GM23248 (cell line): ENCODE results near the gene ZNHIT3. TPM values are rescaled to one million over a fixed set of nuclear protein-coding genes. Genes with fewer than 3 reads are reported as not detected.

ENCODE experiments used
- DNase-seq: peaks from one replicate; pipeline ENCODE4 v3.0.0-alpha.2; 2015
- H2AFZ ChIP-seq: fragments of 200-600 bp; sonication (generic); 2 replicates; pipeline ENCODE4 v1.6.1; 2016; ENCODE audit warnings: antibody characterized with exemption
- H3F3A ChIP-seq: fragments of 200-600 bp; sonication (generic); 2 replicates; pipeline ENCODE4 v1.6.1; 2016; ENCODE audit warnings: mild to moderate bottlenecking, antibody characterized with exemption, mixed run types; ENCODE audit not compliant: insufficient read depth
- H3K27ac ChIP-seq: fragments of 200-600 bp; sonication (generic); 2 replicates; pipeline ENCODE4 v1.5.1; 2016; ENCODE audit warnings: mild to moderate bottlenecking
- H3K27me3 ChIP-seq: fragments of 200-600 bp; sonication (generic); replicated peaks from 2 replicates; pipeline ENCODE4 v1.6.1; 2016; ENCODE audit warnings: mild to moderate bottlenecking; ENCODE audit not compliant: insufficient read depth
- H3K36me3 ChIP-seq: fragments of 200-600 bp; sonication (generic); 2 replicates; pipeline ENCODE4 v1.6.1; 2016; ENCODE audit warnings: low read depth, mild to moderate bottlenecking
- H3K4me1 ChIP-seq: fragments of 200-600 bp; sonication (generic); 2 replicates; pipeline ENCODE4 v1.6.1; 2016; ENCODE audit warnings: mild to moderate bottlenecking; ENCODE audit not compliant: insufficient read depth
- H3K4me2 ChIP-seq: fragments of 200-600 bp; sonication (generic); one replicate; pipeline ENCODE4 v1.6.1; 2016; ENCODE audit warnings: mild to moderate bottlenecking; ENCODE audit not compliant: unreplicated experiment
- H3K4me3 ChIP-seq: fragments of 200-600 bp; sonication (generic); 2 replicates; pipeline ENCODE4 v1.5.1; 2016; ENCODE audit warnings: mild to moderate bottlenecking
- H3K79me2 ChIP-seq: fragments of 200-600 bp; sonication (generic); 2 replicates; pipeline ENCODE4 v1.6.1; 2016; ENCODE audit warnings: mild to moderate bottlenecking; ENCODE audit not compliant: insufficient read depth
- H3K9ac ChIP-seq: fragments of 200-600 bp; sonication (generic); 2 replicates; pipeline ENCODE4 v1.6.1; 2016; ENCODE audit warnings: mild to moderate bottlenecking
- H3K9me2 ChIP-seq: fragments of 200-600 bp; sonication (generic); 2 replicates; pipeline ENCODE4 v1.6.1; 2016; ENCODE audit warnings: mixed run types, mild to moderate bottlenecking, moderate library complexity; ENCODE audit not compliant: insufficient read depth
- H3K9me3 ChIP-seq: fragments of 200-600 bp; sonication (generic); one replicate; pipeline ENCODE4 v1.6.1; 2017; ENCODE audit warnings: low read depth
- H4K20me1 ChIP-seq: fragments of 200-600 bp; sonication (generic); 2 replicates; pipeline ENCODE4 v1.6.0; 2016; ENCODE audit not compliant: insufficient read depth
- EZH2 ChIP-seq: fragments of 200-600 bp; sonication (generic); IDR thresholded peaks from 2 replicates; pipeline ENCODE4 v1.6.1; 2018; ENCODE audit warnings: antibody characterized with exemption, mild to moderate bottlenecking; ENCODE audit not compliant: insufficient read depth, poor library complexity, severe bottlenecking
- EZH2phosphoT487 ChIP-seq: fragments of 200-600 bp; sonication (generic); IDR thresholded peaks from 2 replicates; pipeline ENCODE4 v1.6.1; 2018; ENCODE audit warnings: antibody characterized with exemption, moderate library complexity, mild to moderate bottlenecking, low read depth; ENCODE audit not compliant: insufficient read depth
- WGBS, 2 experiments: methylation state at CpG; one replicate each; pipeline ENCODE4 v1.1.6; 2015 to 2017; ENCODE audit warnings: low lambda C conversion rate in 2 of 2, low coverage in 1 of 2; ENCODE audit errors: missing lambda C conversion rate in 2 of 2; 5-methylcytosine and 5-hydroxymethylcytosine counted together
- in situ Hi-C: fragments of 300-500 bp; cut with MboI; formaldehyde crosslinking; loops from 2 replicates; pipeline ENCODE4 v1.15.0; 2020
- polyA plus RNA-seq: library from polyadenylated mRNA; unstranded; fragments of >200 nt; fragmentation: Nextera tagmentation; extraction: Ambion mirVana; gene quantifications from 2 replicates; pipeline ENCODE4 v1.2.1, GENCODE V29; 2016
- total RNA-seq: library from RNA; depleted of rRNA; stranded (reverse); fragments of >200 nt; shearing (Covaris generic); gene quantifications from 2 replicates; pipeline ENCODE4 v1.2.3, GENCODE V29; 2014

Gene ZNHIT3
- total and polyA plus RNA-seq, 2 experiments from 2014 or later, result 28.4 to 52.0 TPM

DNA sequence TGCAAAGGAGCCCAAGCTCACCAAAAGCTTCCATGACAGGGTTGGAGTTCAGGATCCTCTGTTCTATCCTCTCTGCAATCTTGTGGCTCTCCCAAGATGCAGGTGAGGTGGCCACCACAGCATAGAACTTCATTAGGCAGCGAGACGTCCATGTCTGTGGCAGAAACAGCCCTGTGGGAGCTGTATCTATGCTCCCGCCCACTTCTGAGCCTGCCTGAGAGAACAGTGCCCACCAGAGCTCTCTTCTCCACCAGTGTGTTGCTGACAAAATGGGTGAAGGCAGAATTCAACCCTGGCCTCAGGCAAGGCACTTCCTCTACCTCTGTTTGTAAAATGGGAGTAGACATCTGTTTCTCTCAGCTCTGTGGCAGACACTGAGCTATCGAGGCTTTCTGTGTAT, 29.4 kb downstream of the ZNHIT3 start:
- Histone ChIP-seq H3K4me1 (no peaks in the 10 kb centered on the region), H3K9me2 (no peaks in the 10 kb centered on the region), H3K36me3 (peaks cover 26% of the 10 kb centered on the region), H4K20me1 (no peaks in the 10 kb centered on the region), H3K9me3 (no peaks in the 10 kb centered on the region), H3K9ac (no peak overlapping the region), H3K27ac (no peak overlapping the region), H3K4me2 (no peak overlapping the region), H3K79me2 (no peaks in the 10 kb centered on the region), H3K27me3 (no peaks in the 10 kb centered on the region), H2AFZ (no peak overlapping the region), H3F3A (0 out of 2 replicates have a peak, but pooled peaks cover 8% of the 10 kb centered on the region), H3K4me3 (no peak overlapping the region)
- TF ChIP-seq EZH2 (no peak), EZH2phosphoT487 (no peak)
- 80 to 93% methylated on average over 4 of the region's 4 CpGs for WGBS, 2 experiments
- DNase-seq, result no peak
- in situ Hi-C loops, result loop anchor here (25.0 kb wide), 2 partner anchors 679 to 1429 kb away; no protein-coding TSS in a partner anchor

DNA sequence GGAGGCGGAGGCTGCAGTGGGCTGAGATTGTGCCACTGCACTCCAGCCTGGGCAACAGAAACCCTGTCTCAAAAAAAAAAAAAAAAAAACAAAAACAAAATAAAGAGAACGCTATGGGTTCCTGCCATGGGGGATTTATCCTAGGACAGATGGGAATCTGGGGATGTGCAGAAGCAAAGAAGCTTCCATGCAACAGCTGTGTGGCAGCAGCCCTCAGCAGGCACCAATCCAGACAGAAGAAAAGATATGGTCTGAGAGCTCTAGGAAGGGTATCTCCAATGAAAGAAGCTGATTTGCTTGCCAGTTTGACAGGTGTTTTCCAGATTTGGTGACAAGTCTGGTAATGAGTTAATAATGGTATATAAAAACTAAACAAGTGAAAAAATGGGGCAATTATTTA, 36.6 kb downstream of the ZNHIT3 start:
- Histone ChIP-seq H3K27ac (no peak overlapping the region), H3K36me3 (peaks cover 39% of the 10 kb centered on the region), H3K4me2 (no peak overlapping the region), H3K9me3 (no peaks in the 10 kb centered on the region), H3K9ac (no peak overlapping the region), H3K27me3 (no peaks in the 10 kb centered on the region), H2AFZ (no peak overlapping the region), H3K4me1 (peaks cover 9% of the 10 kb centered on the region; the same call in 1 of the 2 replicates), H3K9me2 (no peaks in the 10 kb centered on the region), H4K20me1 (no peaks in the 10 kb centered on the region), H3K4me3 (no peak overlapping the region), H3F3A (0 out of 2 replicates have a peak, but pooled peaks cover 8% of the 10 kb centered on the region), H3K79me2 (peaks cover 3% of the 10 kb centered on the region; the same call in 1 of the 2 replicates)
- in situ Hi-C loops, result loop anchor here (25.0 kb wide), 2 partner anchors 686 to 1436 kb away; no protein-coding TSS in a partner anchor
- TF ChIP-seq EZH2phosphoT487, result no peak
- no peak for TF ChIP-seq EZH2
- no peak for DNase-seq
- 17 to 56% methylated on average over 1 to 2 of the region's 2 CpGs for WGBS, 2 experiments

DNA sequence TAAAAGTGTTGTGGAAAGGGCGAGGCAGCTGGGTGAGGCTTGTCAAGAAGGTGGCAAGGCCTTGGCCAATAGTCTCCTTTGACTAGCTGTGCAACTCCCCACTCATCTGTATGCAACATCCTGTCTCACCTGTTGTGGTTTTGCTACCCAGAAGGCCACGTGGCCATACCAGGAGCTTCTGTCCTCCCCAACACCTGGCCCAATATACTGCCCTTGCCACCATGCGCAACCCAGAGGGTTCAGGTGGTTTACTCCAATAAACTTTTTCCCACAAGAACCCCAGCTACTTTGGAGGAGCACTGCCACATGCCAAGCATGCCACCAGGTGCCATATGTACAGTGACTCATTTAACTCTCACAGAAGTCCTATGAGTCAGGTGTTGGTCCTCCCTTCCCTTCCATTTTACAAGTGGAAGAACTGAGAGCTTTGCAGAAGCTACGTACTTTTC, 38.0 kb downstream of the ZNHIT3 start:
- no peak for TF ChIP-seq EZH2phosphoT487
- no peak for TF ChIP-seq EZH2
- Histone ChIP-seq H3K36me3 (peaks cover 34% of the 10 kb centered on the region), H3K79me2 (peaks cover 3% of the 10 kb centered on the region; the same call in 1 of the 2 replicates), H3K4me1 (peaks cover 18% of the 10 kb centered on the region), H3K9ac (no peak overlapping the region), H2AFZ (no peak overlapping the region), H3K9me2 (no peaks in the 10 kb centered on the region), H3F3A (peaks cover 13% of the 10 kb centered on the region), H4K20me1 (no peaks in the 10 kb centered on the region), H3K4me2 (no peak overlapping the region), H3K27me3 (no peaks in the 10 kb centered on the region), H3K9me3 (no peaks in the 10 kb centered on the region), H3K4me3 (no peak overlapping the region), H3K27ac (no peak overlapping the region)
- in situ Hi-C loops, result loop anchor here (25.0 kb wide), 2 partner anchors 687 to 1437 kb away; no protein-coding TSS in a partner anchor
- DNase-seq, result peak; percentile 37
- 83 to 95% methylated on average over 4 of the region's 4 CpGs for WGBS, 2 experiments

DNA sequence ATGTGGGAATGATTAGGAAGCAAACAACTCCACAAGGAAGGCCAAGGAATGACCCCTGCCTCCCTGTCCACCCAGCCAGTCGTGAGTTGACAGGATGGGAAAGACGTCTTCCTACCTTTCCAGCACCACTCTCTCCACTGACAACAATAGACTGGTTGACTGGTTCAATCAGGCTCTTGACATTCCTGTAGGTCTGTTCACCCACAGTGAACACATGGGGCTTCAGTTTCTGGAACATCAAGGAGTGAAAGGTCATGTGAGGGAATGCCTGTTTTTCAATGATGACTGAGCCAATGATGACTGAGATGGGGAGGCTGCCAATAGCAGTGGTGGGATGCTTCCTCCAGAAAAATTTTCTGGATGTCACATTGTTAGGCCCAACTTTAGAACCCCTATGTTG, 38.6 kb downstream of the ZNHIT3 start:
- Histone ChIP-seq H3F3A (peaks cover 16% of the 10 kb centered on the region), H3K27ac (no peak overlapping the region), H3K9me2 (no peaks in the 10 kb centered on the region), H2AFZ (no peak overlapping the region), H3K79me2 (peaks cover 3% of the 10 kb centered on the region; the same call in 1 of the 2 replicates), H3K4me2 (no peak overlapping the region), H3K27me3 (no peaks in the 10 kb centered on the region), H4K20me1 (no peaks in the 10 kb centered on the region), H3K9ac (no peak overlapping the region), H3K4me1 (peaks cover 18% of the 10 kb centered on the region), H3K9me3 (no peaks in the 10 kb centered on the region), H3K36me3 (peaks cover 29% of the 10 kb centered on the region), H3K4me3 (no peak overlapping the region)
- no peak for TF ChIP-seq EZH2phosphoT487
- peak; percentile 36 for DNase-seq
- in situ Hi-C loops, result no loop called here
- 100% methylated on average over 2 of the region's 2 CpGs for WGBS, 2 experiments
